OCI-LY3 (cell line): ENCODE data around the gene SPRY4.

ENCODE experiments used
- EZH2phosphoT487 ChIP-seq: fragments of 200-600 bp; shearing (Covaris generic); IDR thresholded peaks from 2 replicates; pipeline ENCODE4 v1.6.1; 2018; ENCODE audit warnings: antibody characterized with exemption, mixed run types, low read depth
- TF ChIP-seq, protein P1 (sequence below): fragments of 200-600, 300-600 bp; sonication (generic); IDR thresholded peaks from 2 replicates; pipeline ENCODE4 v1.5.1; 2014; ENCODE audit warnings: antibody characterized with exemption, low read length, low read depth

DNA sequence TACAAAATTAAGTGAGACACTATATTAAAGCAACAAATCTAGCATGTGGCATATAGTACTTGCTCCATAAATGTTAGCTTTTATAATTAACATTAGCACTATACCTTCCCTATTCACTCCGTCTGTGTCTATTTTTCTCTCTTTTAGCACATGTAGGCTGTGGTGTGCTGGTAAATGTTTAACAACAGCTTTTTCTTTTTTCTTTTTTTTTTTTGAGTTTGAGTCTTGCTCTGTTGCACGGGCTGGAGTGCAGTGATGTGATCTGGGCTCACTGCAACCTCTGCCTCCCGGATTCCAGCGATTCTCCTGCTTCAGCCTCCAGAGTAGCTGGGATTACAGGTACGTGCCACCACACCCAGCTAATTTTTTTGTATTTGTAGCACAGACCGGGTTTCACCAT, 62.1 kb downstream of the SPRY4 start:
- TF ChIP-seq, protein P1, sequence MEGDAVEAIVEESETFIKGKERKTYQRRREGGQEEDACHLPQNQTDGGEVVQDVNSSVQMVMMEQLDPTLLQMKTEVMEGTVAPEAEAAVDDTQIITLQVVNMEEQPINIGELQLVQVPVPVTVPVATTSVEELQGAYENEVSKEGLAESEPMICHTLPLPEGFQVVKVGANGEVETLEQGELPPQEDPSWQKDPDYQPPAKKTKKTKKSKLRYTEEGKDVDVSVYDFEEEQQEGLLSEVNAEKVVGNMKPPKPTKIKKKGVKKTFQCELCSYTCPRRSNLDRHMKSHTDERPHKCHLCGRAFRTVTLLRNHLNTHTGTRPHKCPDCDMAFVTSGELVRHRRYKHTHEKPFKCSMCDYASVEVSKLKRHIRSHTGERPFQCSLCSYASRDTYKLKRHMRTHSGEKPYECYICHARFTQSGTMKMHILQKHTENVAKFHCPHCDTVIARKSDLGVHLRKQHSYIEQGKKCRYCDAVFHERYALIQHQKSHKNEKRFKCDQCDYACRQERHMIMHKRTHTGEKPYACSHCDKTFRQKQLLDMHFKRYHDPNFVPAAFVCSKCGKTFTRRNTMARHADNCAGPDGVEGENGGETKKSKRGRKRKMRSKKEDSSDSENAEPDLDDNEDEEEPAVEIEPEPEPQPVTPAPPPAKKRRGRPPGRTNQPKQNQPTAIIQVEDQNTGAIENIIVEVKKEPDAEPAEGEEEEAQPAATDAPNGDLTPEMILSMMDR, result no peak
- TF ChIP-seq EZH2phosphoT487, result no peak
